ENCODE measurements around the gene SELENON.

The SELENON gene

DNA sequence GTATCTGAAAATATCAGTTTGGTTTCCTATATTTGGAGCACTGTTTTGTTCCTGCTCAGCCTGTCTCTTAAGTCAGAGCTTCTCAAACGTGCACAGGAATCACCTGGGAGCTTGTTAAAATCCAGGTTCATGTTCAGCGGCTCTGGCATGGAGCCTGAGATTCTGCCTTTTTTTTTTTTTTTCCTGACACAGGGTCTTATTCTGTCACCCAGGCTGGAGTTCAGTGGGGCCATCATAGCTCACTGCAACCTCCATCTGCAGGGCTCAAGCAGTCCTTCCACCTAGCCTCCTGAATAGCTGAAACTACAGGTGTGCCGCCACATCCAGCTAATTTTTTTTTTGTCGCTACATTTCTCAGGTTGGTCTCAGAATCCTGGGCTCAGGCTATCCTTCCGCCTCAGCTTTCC, 12.2 kb upstream of the SELENON start:
- no peak for DNase-seq (ENCODE audit: extremely low spot score)
- POLR2A ChIA-PET = no interaction called here
- TF ChIP-seq LEF1 (IDR thresholded peaks at IDR 0.05; ENCODE audit: borderline replicate concordance) (no peak), FOXA1 (IDR thresholded peaks at IDR 0.05) (no peak), FOXM1 (IDR thresholded peaks at IDR 0.05; ENCODE audit: borderline replicate concordance) (no peak), FOXK2 (IDR thresholded peaks at IDR 0.05) (no peak), BHLHE40 (IDR thresholded peaks at IDR 0.05; ENCODE audit: borderline replicate concordance) (no peak), HDGF (IDR thresholded peaks at IDR 0.05; ENCODE audit: borderline replicate concordance) (no peak), SP1 (IDR thresholded peaks at IDR 0.05) (no peak), NFRKB (IDR thresholded peaks at IDR 0.05) (no peak), CTBP1 (IDR thresholded peaks at IDR 0.05; ENCODE audit: borderline replicate concordance) (no peak), L3MBTL2 (conservative IDR thresholded peaks at IDR 0.05) (no peak), ZNF384 (IDR thresholded peaks at IDR 0.05) (no peak), ARNT (IDR thresholded peaks at IDR 0.05) (no peak), ELF4 (IDR thresholded peaks at IDR 0.05) (no peak), TARDBP (IDR thresholded peaks at IDR 0.05) (no peak), SUZ12 (IDR thresholded peaks at IDR 0.05) (no peak)
- TF ChIP-seq, protein P1, sequence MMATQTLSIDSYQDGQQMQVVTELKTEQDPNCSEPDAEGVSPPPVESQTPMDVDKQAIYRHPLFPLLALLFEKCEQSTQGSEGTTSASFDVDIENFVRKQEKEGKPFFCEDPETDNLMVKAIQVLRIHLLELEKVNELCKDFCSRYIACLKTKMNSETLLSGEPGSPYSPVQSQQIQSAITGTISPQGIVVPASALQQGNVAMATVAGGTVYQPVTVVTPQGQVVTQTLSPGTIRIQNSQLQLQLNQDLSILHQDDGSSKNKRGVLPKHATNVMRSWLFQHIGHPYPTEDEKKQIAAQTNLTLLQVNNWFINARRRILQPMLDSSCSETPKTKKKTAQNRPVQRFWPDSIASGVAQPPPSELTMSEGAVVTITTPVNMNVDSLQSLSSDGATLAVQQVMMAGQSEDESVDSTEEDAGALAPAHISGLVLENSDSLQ (IDR thresholded peaks at IDR 0.05) = no peak
- CTCF ChIA-PET = interaction anchor here (0.6 to 2.1 kb wide), 3 partner anchors 8 to 61 kb away, joined by 3 to 7 read pairs (median 3); no protein-coding TSS in a partner anchor

DNA sequence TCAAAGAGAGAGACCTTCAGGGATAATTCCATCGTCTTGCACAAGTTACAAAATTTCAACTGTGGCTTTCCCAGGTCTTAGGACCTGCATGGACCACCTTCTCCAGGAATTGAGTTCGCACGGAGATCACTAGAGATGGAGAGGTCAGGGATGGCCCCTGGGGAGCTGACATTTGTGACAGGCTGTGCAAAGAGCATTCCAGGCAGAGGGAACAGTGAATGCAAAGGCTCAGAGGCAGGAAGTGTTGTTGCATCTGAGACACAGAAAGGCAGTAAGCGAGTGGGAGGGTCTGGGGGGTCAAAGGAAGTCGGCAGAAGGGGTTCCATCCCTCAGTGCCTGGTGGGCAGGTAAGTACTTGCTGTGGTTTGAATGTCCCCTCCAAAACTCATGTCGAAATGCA, 9.5 kb upstream of the SELENON start:
- no peak for DNase-seq (ENCODE audit: extremely low spot score)
- CTCF ChIA-PET = interaction anchor here (1.4 kb wide), 1 partner anchor 8 kb away, joined by 4 read pairs; no protein-coding TSS in a partner anchor
- TF ChIP-seq TARDBP (IDR thresholded peaks at IDR 0.05) = no peak
- TF ChIP-seq NFRKB (IDR thresholded peaks at IDR 0.05) = no peak
- TF ChIP-seq, protein P1 (IDR thresholded peaks at IDR 0.05) = no peak
- TF ChIP-seq LEF1 (IDR thresholded peaks at IDR 0.05; ENCODE audit: borderline replicate concordance) = no peak
- TF ChIP-seq SP1 (IDR thresholded peaks at IDR 0.05) = no peak
- no peak for TF ChIP-seq ZNF384 (IDR thresholded peaks at IDR 0.05)
- TF ChIP-seq FOXA1 (IDR thresholded peaks at IDR 0.05) = no peak
- no peak for TF ChIP-seq ELF4 (IDR thresholded peaks at IDR 0.05)
- no peak for TF ChIP-seq FOXM1 (IDR thresholded peaks at IDR 0.05; ENCODE audit: borderline replicate concordance)
- POLR2A ChIA-PET = no interaction called here

DNA sequence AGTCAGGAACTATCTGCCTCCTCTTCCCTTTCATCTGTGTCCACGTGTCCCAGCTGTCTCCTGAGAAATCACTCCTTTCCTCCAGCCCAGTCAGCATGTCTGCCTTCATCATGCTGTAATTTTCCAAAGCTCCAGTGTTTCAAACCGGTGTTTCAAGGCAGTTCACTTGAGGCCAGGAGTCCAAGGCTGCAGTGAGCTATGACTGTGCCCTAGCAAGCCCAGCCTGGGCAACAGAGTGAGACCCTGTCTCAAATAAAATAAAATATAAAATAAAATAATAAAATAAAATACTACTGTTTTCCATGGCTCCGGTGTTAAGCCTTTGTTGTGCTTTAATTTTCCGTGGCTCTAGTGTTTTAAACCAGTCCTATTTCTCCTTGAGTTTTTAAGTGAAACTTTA, 7.9 kb upstream of the SELENON start:
- TF ChIP-seq HDGF (IDR thresholded peaks at IDR 0.05; ENCODE audit: borderline replicate concordance) (no peak), ZNF384 (IDR thresholded peaks at IDR 0.05) (no peak), NFRKB (IDR thresholded peaks at IDR 0.05) (no peak), ELF4 (IDR thresholded peaks at IDR 0.05) (no peak), TARDBP (IDR thresholded peaks at IDR 0.05) (no peak), SP1 (IDR thresholded peaks at IDR 0.05) (no peak), LEF1 (IDR thresholded peaks at IDR 0.05; ENCODE audit: borderline replicate concordance) (no peak), CTBP1 (IDR thresholded peaks at IDR 0.05; ENCODE audit: borderline replicate concordance) (no peak), SUZ12 (IDR thresholded peaks at IDR 0.05) (no peak), BHLHE40 (IDR thresholded peaks at IDR 0.05; ENCODE audit: borderline replicate concordance) (no peak)
- POLR2A ChIA-PET = interaction anchor here (0.8 kb wide), 1 partner anchor 20 kb away, joined by 3 read pairs; no protein-coding TSS in a partner anchor

DNA sequence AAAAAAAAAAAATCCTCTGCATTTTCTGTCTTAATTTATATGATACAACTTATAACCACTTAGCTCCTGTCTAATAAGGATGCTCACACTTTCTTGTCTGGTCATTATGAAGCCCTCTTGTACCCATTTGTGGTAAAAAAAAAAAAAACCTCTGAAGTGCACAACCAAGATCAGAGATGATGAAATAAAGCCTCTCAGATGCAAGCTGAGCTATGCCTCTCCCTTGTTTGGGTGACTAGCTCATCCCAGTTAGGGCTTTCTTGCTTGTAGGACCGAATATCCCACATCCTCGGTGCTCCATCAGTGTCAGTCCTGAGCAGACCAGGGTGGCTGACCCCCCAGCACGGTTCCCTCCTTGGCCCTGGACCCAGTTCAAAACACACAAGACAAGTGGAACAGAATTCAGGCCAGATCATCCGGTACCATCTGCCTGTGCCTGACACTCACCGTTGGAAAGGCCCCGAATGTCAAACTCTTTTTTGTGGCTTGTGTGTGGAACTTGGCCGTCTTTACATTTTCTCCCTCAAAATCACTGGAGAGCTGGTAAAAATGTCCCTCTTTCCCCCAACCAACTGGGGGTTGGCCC, 6.3 kb upstream of the SELENON start:
- POLR2A ChIA-PET = interaction anchor here (1.6 kb wide), 1 partner anchor 22 kb away, joined by 3 read pairs; no protein-coding TSS in a partner anchor

More for the DNA sequence above, 7.9 kb upstream of the SELENON start:
- DNase-seq (ENCODE audit: extremely low spot score) = no peak
- CTCF ChIA-PET = interaction anchor here (0.8 kb wide), 1 partner anchor 173 kb away, joined by 3 read pairs; no protein-coding TSS in a partner anchor

DNA sequence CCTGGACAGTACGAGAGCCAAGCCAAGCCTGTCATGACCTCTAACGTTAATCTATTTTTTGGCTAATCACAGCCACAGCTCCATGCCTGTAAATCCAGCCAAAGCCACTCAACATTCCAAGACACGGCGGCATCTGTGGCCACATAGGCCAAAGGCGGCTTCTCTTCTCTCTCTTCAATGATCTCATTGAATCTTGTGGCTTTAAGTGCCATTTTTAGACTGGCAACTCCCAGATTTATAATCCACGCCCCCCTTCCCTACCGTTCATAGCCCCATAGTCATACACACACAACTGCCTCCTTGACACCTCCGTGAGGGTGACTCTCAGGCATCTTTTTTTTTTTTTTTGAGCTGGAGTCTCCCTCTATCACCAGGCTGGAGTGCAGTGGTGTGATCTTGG, 5.7 kb upstream of the SELENON start:
- ChIA-PET CTCF (interaction anchor here (1.1 to 1.2 kb wide), 2 partner anchors 14 to 22 kb away, joined by 3 to 4 read pairs; no protein-coding TSS in a partner anchor), POLR2A (interaction anchor here (1.6 kb wide), 1 partner anchor 21 kb away, joined by 3 read pairs; no protein-coding TSS in a partner anchor)
- DNase-seq (ENCODE audit: extremely low spot score) = no peak
- TF ChIP-seq TARDBP (IDR thresholded peaks at IDR 0.05) = no peak
- TF ChIP-seq ZNF384 (IDR thresholded peaks at IDR 0.05) = no peak

More for the DNA sequence above, 6.3 kb upstream of the SELENON start:
- no peak for DNase-seq (ENCODE audit: extremely low spot score)
- CTCF ChIA-PET = interaction anchor here (1.2 kb wide), 1 partner anchor 13 kb away, joined by 4 read pairs; no protein-coding TSS in a partner anchor
- no peak for TF ChIP-seq HDGF (IDR thresholded peaks at IDR 0.05; ENCODE audit: borderline replicate concordance)
- no peak for TF ChIP-seq LEF1 (IDR thresholded peaks at IDR 0.05; ENCODE audit: borderline replicate concordance)
- TF ChIP-seq FOXK2 (IDR thresholded peaks at IDR 0.05) = no peak
- TF ChIP-seq FOXM1 (IDR thresholded peaks at IDR 0.05; ENCODE audit: borderline replicate concordance) = no peak
- TF ChIP-seq ELF4 (IDR thresholded peaks at IDR 0.05) = no peak
- no peak for TF ChIP-seq ARNT (IDR thresholded peaks at IDR 0.05)
- TF ChIP-seq L3MBTL2 (conservative IDR thresholded peaks at IDR 0.05) = no peak
- TF ChIP-seq, protein P1 (IDR thresholded peaks at IDR 0.05) = no peak
- no peak for TF ChIP-seq NFRKB (IDR thresholded peaks at IDR 0.05)
- no peak for TF ChIP-seq ZNF384 (IDR thresholded peaks at IDR 0.05)

DNA sequence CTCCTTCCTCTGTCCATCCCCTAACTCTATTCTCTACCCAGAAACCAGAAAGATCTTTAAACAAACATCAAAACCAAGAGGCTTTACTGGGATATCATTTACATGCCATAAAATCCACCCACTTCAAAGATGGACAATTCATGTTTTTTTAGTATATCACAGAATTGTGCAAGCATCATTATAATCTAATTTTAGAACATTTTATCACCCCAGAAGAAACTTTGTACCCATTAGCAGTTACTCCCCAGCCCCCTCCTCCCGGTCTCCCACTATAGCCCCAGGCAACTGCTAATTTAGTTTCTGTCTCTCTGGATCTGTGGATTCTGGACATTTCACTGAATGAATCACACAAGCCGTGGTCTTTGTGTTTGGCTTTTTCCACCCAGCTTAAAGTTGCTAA, 4.8 kb upstream of the SELENON start:
- TF ChIP-seq SUZ12 (IDR thresholded peaks at IDR 0.05) = no peak
- no peak for TF ChIP-seq ZNF384 (IDR thresholded peaks at IDR 0.05)
- DNase-seq (ENCODE audit: extremely low spot score) = no peak
- CTCF ChIA-PET = interaction anchor here (1.1 to 1.9 kb wide), 3 partner anchors 8 to 223 kb away, joined by 3 to 7 read pairs (median 4); no protein-coding TSS in a partner anchor
- POLR2A ChIA-PET = interaction anchor here (1.6 kb wide), 1 partner anchor 20 kb away, joined by 3 read pairs; no protein-coding TSS in a partner anchor
